BLaER1 (cell line): ENCODE results near the gene ASPG.

Experiments
- H3K27ac ChIP-seq: shearing (Covaris generic); formaldehyde crosslinking; 2 replicates; pipeline ENCODE4 v1.8.1; 2022
- H3K27me3 ChIP-seq: shearing (Covaris generic); formaldehyde crosslinking; 2 replicates; pipeline ENCODE4 v1.8.1; 2022
- H3K36me3 ChIP-seq: shearing (Covaris generic); formaldehyde crosslinking; 2 replicates; pipeline ENCODE4 v1.8.1; 2022
- H3K4me1 ChIP-seq: shearing (Covaris generic); formaldehyde crosslinking; 2 replicates; pipeline ENCODE4 v1.8.1; 2022
- H3K4me2 ChIP-seq: shearing (Covaris generic); formaldehyde crosslinking; 2 replicates; pipeline ENCODE4 v1.8.1; 2022
- H3K4me3 ChIP-seq: shearing (Covaris generic); formaldehyde crosslinking; 2 replicates; pipeline ENCODE4 v1.8.1; 2022
- H3K9ac ChIP-seq: shearing (Covaris generic); formaldehyde crosslinking; 2 replicates; pipeline ENCODE4 v1.8.1; 2022
- H3K9me3 ChIP-seq: shearing (Covaris generic); formaldehyde crosslinking; 2 replicates; pipeline ENCODE4 v1.8.1; 2022
- H4K20me1 ChIP-seq: shearing (Covaris generic); formaldehyde crosslinking; 2 replicates; pipeline ENCODE4 v1.8.1; 2022
- Cebpa-rat ChIP-seq: shearing (Covaris generic); IDR thresholded peaks from 2 replicates; pipeline ENCODE4 v1.8.1; 2022

ASPG gene

DNA sequence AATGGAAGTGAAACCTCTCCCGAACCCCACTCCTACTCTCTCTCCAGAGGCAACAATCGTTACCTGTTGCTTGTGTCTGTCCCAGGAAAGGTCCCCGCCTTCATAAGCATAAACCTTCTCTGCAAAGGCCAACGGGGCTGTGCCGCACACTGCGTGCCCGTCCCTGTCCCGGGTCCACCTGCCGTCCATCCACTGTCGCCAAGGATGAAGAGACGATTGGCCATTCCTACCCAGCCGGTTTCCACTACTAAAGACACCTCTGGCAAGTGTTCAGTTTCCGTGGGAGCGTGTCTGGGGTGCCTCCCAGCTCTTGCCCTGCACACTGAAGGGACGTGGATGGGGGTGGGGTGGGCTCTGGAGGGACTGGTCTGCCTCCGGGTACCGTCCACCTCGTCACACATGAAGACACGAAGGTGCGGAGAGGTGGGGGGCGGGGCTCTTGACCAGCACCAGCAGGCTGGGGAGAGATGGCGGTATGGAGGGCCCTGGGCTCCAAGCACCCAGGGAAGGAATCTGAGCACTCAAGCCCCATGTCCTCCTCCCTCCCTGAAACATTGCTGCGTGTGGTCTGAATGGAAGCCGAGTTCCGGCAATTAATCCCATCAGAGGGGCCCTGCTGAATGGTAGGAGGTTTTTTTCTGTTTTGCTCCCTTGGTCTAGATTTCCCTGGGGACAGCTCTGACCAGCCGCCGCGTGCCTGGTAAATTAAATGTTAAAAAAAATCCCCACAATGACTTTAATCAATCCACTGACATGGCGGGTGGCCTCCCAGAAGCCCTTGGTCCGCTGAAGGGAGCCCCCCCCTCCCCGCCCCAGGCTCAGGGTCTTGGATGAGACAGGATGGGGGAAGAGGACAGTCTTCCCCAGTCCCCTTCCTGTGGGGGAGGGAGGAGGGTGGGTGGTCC, 48.8 kb downstream of the ASPG start:
- H4K20me1 ChIP-seq = peaks cover 16% of the 10 kb centered on the region
- H3K27ac ChIP-seq = no peak overlapping the region
- no peak overlapping the region for H3K4me3 ChIP-seq
- TF ChIP-seq Cebpa-rat = no peak
- H3K36me3 ChIP-seq = no peaks in the 10 kb centered on the region
- H3K4me1 ChIP-seq = peaks cover 43% of the 10 kb centered on the region
- H3K4me2 ChIP-seq = peak overlapping the region; percentile 100
- H3K9ac ChIP-seq = no peak overlapping the region
- peaks cover 15% of the 10 kb centered on the region for H3K9me3 ChIP-seq
- H3K27me3 ChIP-seq = peaks cover 27% of the 10 kb centered on the region

DNA sequence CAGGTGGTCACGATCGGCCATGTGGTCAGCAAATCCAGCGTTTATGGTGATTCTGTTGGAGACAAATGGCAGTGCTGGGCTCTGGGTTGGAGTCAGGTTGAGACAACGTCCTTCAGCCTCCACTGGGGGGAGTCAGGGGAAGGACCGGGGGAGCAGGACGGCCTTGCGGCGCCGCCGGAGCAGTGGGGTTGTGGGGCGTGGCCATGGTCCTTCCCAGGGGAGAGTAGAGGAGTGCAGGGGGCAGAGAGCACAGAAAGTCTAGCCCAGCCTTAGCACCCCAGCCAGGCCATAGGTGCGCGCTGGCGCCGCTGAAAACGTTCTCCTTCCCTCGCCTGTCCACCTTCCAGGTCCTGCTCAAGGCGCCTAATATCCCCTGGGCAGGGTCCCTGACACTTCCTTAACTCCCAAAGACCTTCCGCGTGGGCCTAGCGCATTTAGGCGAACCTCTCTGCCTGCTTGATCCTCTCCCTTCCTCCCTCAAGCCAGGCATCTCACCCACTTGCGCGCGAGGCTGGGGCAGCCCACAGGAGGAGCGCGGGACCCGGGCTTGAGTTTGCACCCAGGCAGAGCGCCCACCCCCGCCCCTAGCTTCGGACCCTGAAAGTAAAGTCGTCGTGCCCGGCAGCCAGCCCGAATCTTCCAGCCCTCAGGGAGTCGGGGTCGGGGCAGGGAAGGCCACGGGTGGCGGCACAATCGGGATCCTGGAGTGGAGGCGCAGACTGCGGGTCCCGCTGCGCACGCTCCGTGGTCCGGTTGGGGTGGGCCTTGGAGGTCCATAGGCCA, 49.8 kb downstream of the ASPG start:
- Histone ChIP-seq H3K36me3 (no peaks in the 10 kb centered on the region), H3K4me2 (peak overlapping the region; percentile 100), H3K27me3 (peaks cover 27% of the 10 kb centered on the region), H3K27ac (no peak overlapping the region), H3K9ac (no peak overlapping the region), H3K4me3 (peak overlapping the region; percentile 88), H3K9me3 (peaks cover 5% of the 10 kb centered on the region), H3K4me1 (peaks cover 53% of the 10 kb centered on the region), H4K20me1 (peaks cover 26% of the 10 kb centered on the region)
- TF ChIP-seq Cebpa-rat = no peak

DNA sequence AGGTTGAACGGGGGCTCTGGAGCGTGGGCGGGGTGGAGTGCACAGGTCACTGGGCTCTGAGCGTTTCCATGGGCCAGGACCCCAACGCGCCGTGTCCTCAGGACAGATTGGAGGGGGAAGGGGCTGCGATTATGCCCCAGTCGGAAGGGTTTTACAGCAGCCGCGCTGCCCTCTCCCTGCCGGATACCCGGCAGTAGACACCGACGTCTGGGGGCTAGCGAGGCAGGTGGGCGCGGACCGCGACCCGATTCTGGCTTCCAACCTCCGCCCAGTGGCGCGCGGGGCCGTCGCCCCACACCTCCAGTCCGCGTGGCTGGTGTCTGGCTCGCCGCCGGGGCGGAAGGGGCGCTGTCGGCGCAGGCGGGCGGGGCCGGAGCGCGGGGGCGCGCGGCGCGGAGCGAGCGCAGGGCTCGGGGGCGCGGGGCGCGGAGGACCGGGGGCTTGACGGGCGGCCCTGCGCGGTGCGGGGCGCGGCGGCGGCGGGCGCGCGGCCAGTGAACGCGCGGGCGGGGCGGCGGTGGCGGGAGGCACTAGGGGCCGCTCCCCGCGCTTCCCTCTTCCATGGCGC, 50.5 kb downstream of the ASPG start:
- no peaks in the 10 kb centered on the region for H3K36me3 ChIP-seq

GRCh38 chr14:104136472-104137296, 51.2 kb downstream of the ASPG start:
- 0 out of 2 replicates have a peak, but pooled peaks cover 1% of the 10 kb centered on the region for H3K36me3 ChIP-seq

More for the DNA sequence above, 50.5 kb downstream of the ASPG start:
- H3K27ac ChIP-seq = no peak overlapping the region
- H3K9me3 ChIP-seq = no peaks in the 10 kb centered on the region
- H4K20me1 ChIP-seq = peaks cover 33% of the 10 kb centered on the region
- peaks cover 59% of the 10 kb centered on the region for H3K4me1 ChIP-seq
- H3K4me3 ChIP-seq = peak overlapping the region; percentile 88
- peak overlapping the region; percentile 50; the same call in 1 of the 2 replicates for H3K9ac ChIP-seq
- peak overlapping the region; percentile 100 for H3K4me2 ChIP-seq
- no peak for TF ChIP-seq Cebpa-rat
- H3K27me3 ChIP-seq = peaks cover 27% of the 10 kb centered on the region

DNA sequence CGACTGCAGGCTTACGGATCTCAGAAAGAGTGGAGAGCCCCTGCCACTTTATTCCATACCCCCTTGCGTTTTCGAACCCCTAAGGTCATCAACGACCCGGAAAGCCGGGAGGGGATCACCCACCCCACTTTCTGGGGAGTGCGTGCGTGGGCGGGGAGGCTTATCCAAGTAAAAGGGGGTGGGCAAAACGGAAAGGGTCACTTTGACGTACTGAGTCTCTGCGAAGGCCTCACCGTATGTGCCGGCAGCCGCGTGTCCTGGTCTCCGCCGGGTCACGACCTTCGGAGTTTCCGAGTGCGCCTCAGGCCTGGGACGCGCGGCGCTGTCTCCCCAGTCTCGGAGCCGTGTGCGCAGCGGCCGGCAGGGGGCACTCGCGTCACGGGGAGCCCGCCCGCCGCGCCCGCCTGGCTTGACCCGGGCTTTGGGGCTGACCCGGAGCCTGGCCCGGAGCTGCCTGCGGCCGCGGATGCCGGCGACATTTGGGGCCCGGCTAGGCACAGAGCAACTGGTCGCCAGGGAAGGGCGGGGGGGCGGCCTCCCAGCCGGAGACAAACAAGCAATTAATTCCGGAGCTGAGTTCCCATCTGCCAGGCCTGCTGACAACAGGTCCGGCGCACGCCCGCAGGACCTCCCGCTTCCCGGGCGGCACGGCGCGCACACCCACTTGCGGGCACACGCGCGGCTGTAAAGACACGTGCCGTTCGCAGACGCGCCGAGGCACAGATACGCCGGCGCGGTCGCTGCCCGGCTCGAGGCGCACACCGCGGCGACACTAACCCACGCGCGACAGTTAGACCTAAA, 52.0 kb downstream of the ASPG start:
- Histone ChIP-seq H3K9ac (peak overlapping the region; percentile 87; the same call in 1 of the 2 replicates), H3K27ac (peak overlapping the region; percentile 84; the same call in 1 of the 2 replicates), H3K4me2 (peak overlapping the region; percentile 100), H3K36me3 (peaks cover 9% of the 10 kb centered on the region; the same call in 1 of the 2 replicates), H3K4me1 (peaks cover 75% of the 10 kb centered on the region), H3K27me3 (peaks cover 27% of the 10 kb centered on the region), H3K9me3 (no peaks in the 10 kb centered on the region), H4K20me1 (peaks cover 48% of the 10 kb centered on the region), H3K4me3 (peak overlapping the region; percentile 88)
- TF ChIP-seq Cebpa-rat = no peak

More at GRCh38 chr14:104136472-104137296, 51.2 kb downstream of the ASPG start:
- Histone ChIP-seq H3K4me2 (peak overlapping the region; percentile 100), H3K4me1 (peaks cover 66% of the 10 kb centered on the region), H3K9ac (peak overlapping the region; percentile 50; the same call in 1 of the 2 replicates), H3K27ac (no peak overlapping the region), H3K4me3 (peak overlapping the region; percentile 88), H3K9me3 (no peaks in the 10 kb centered on the region), H3K27me3 (peaks cover 27% of the 10 kb centered on the region), H4K20me1 (peaks cover 40% of the 10 kb centered on the region)
- no peak for TF ChIP-seq Cebpa-rat

GRCh38 chr14:104138098-104138717, 52.7 kb downstream of the ASPG start, which contains the start of gene KIF26A:
TSS of gene KIF26A (plus strand) at chr14:104138587. CDS start at chr14:104138723, 136 bp downstream.
- Histone ChIP-seq H3K4me3 (peak within 1 kb of the TSS; percentile 88), H3K27me3 (peaks cover 27% of the 10 kb centered on the region)

GRCh38 chr14:104138718-104139459, 53.4 kb downstream of the ASPG start:
- TF ChIP-seq Cebpa-rat = no peak
- H3K4me3 ChIP-seq = peak overlapping the region; percentile 88
- peak overlapping the region; percentile 100 for H3K4me2 ChIP-seq
- peaks cover 27% of the 10 kb centered on the region for H3K27me3 ChIP-seq
- peak overlapping the region; percentile 84 for H3K27ac ChIP-seq
- peaks cover 62% of the 10 kb centered on the region for H4K20me1 ChIP-seq
- H3K4me1 ChIP-seq = peaks cover 88% of the 10 kb centered on the region
- H3K36me3 ChIP-seq = peaks cover 22% of the 10 kb centered on the region; the same call in 1 of the 2 replicates
- peak overlapping the region; percentile 87 for H3K9ac ChIP-seq
- H3K9me3 ChIP-seq = no peaks in the 10 kb centered on the region

More at GRCh38 chr14:104138098-104138717, 52.7 kb downstream of the ASPG start, which contains the start of gene KIF26A:
- H3K36me3 ChIP-seq = peaks cover 16% of the 10 kb centered on the region; the same call in 1 of the 2 replicates
- H3K4me2 ChIP-seq = peak within 1 kb of the TSS; percentile 100
- peaks cover 82% of the 10 kb centered on the region for H3K4me1 ChIP-seq
- H4K20me1 ChIP-seq = peaks cover 55% of the 10 kb centered on the region
- H3K9me3 ChIP-seq = no peaks in the 10 kb centered on the region
- H3K9ac ChIP-seq = peak within 1 kb of the TSS; percentile 87
- TF ChIP-seq Cebpa-rat = no peak
- peak within 1 kb of the TSS; percentile 84 for H3K27ac ChIP-seq
